GM23338 (cell line): ENCODE results near the gene ASRGL1. TPM values are rescaled to one million over a fixed set of nuclear protein-coding genes. Genes with fewer than 3 reads are reported as not detected.

Experiments used
- ATAC-seq: fragments of 200-7000 bp; cut with Tn5 transposase; 3 replicates; pipeline ENCODE4 v1.9.1; 2020
- DNase-seq: peaks from one replicate; pipeline ENCODE4 v3.0.0-alpha.2; 2015; ENCODE audit warnings: low spot score
- H2AFZ ChIP-seq: fragments of 200-600 bp; sonication (generic); 2 replicates; pipeline ENCODE4 v1.8.0; 2016; ENCODE audit warnings: antibody characterized with exemption, mild to moderate bottlenecking, moderate library complexity
- H3F3A ChIP-seq: fragments of 200-600 bp; sonication (generic); replicated peaks from 2 replicates; pipeline ENCODE4 v1.8.0; 2017; ENCODE audit warnings: antibody characterized with exemption, mixed run types, low read depth
- H3K27ac ChIP-seq: fragments of 200-600 bp; sonication (generic); 2 replicates; pipeline ENCODE4 v1.6.1; 2016; ENCODE audit warnings: low read depth
- H3K27me3 ChIP-seq: fragments of 200-600 bp; sonication (generic); 2 replicates; pipeline ENCODE4 v1.8.0; 2016; ENCODE audit warnings: mild to moderate bottlenecking, mixed run types, moderate library complexity; ENCODE audit not compliant: insufficient read depth
- H3K36me3 ChIP-seq: fragments of 200-600 bp; sonication (generic); 2 replicates; pipeline ENCODE4 v1.8.0; 2016; ENCODE audit warnings: mild to moderate bottlenecking; ENCODE audit not compliant: insufficient read depth
- H3K4me1 ChIP-seq: fragments of 200-600 bp; sonication (generic); 2 replicates; pipeline ENCODE4 v1.8.0; 2016; ENCODE audit warnings: mild to moderate bottlenecking, moderate library complexity; ENCODE audit not compliant: insufficient read depth
- H3K4me2 ChIP-seq: fragments of 200-600 bp; sonication (generic); 2 replicates; pipeline ENCODE4 v1.7.1; 2017; ENCODE audit warnings: mixed run types
- H3K4me3 ChIP-seq: fragments of 200-600 bp; sonication (generic); 2 replicates; pipeline ENCODE4 v1.6.1; 2016; ENCODE audit warnings: mixed run types
- H3K79me2 ChIP-seq: fragments of 200-600 bp; sonication (generic); replicated peaks from 2 replicates; pipeline ENCODE4 v1.8.0; 2017; ENCODE audit warnings: mild to moderate bottlenecking; ENCODE audit not compliant: insufficient read depth
- H3K9me2 ChIP-seq: fragments of 200-600 bp; sonication (generic); 2 replicates; pipeline ENCODE4 v1.8.0; 2017; ENCODE audit not compliant: insufficient read depth
- H4K20me1 ChIP-seq: fragments of 200-600 bp; sonication (generic); replicated peaks from 2 replicates; pipeline ENCODE4 v1.8.0; 2017; ENCODE audit warnings: mild to moderate bottlenecking; ENCODE audit not compliant: insufficient read depth
- H3K27ac Mint-ChIP-seq: 2 replicates; pipeline ENCODE4 v1.8.0; 2020; ENCODE audit warnings: inconsistent platforms, mild to moderate bottlenecking, moderate library complexity, mixed read lengths
- H3K27me3 Mint-ChIP-seq: 3 replicates; pipeline ENCODE4 v1.8.0; 2022; ENCODE audit warnings: low read depth, mild to moderate bottlenecking, moderate library complexity, mixed read lengths, inconsistent platforms; ENCODE audit not compliant: insufficient read depth, poor library complexity
- H3K36me3 Mint-ChIP-seq: 3 replicates; pipeline ENCODE4 v1.8.0; 2021; ENCODE audit warnings: low read depth, mild to moderate bottlenecking, inconsistent platforms, moderate library complexity, mixed read lengths
- H3K4me1 Mint-ChIP-seq: 3 replicates; pipeline ENCODE4 v1.8.0; 2020; ENCODE audit warnings: mild to moderate bottlenecking, inconsistent platforms, mixed read lengths
- H3K4me3 Mint-ChIP-seq: 3 replicates; pipeline ENCODE4 v1.8.0; 2021; ENCODE audit warnings: moderate library complexity, mild to moderate bottlenecking, inconsistent platforms, mixed read lengths
- H3K9me3 Mint-ChIP-seq: 3 replicates; pipeline ENCODE4 v1.8.0; 2020; ENCODE audit warnings: moderate library complexity, mild to moderate bottlenecking, inconsistent platforms, mixed read lengths
- CREB1 ChIP-seq: fragments of 250-450 bp; sonication (Bioruptor Pico); IDR thresholded peaks from 2 replicates; pipeline ENCODE4 v1.5.0; 2020; ENCODE audit warnings: low read depth, mild to moderate bottlenecking, moderate library complexity
- ETS1 ChIP-seq: IDR thresholded peaks from 2 replicates; pipeline ENCODE4 v1.6.1; 2016; ENCODE audit warnings: antibody characterized with exemption
- EZH2 ChIP-seq: fragments of 200-600 bp; sonication (generic); IDR thresholded peaks from one replicate; pipeline ENCODE4 v1.8.0; 2017; ENCODE audit warnings: antibody characterized with exemption, mild to moderate bottlenecking, low read depth; ENCODE audit not compliant: unreplicated experiment
- EZH2phosphoT487 ChIP-seq: fragments of 200-600 bp; sonication (generic); IDR thresholded peaks from one replicate; pipeline ENCODE4 v1.8.1; 2018; ENCODE audit warnings: antibody characterized with exemption; ENCODE audit not compliant: unreplicated experiment
- JUNB ChIP-seq: IDR thresholded peaks from one replicate; pipeline ENCODE4 v1.6.1; 2016; ENCODE audit warnings: antibody characterized with exemption; ENCODE audit not compliant: unreplicated experiment
- NANOG ChIP-seq: IDR thresholded peaks from 2 replicates; pipeline ENCODE4 v1.6.1; 2016; ENCODE audit warnings: antibody characterized with exemption, borderline replicate concordance
- POLR2AphosphoS5 ChIP-seq: IDR thresholded peaks from 2 replicates; pipeline ENCODE4 v1.6.1; 2016; ENCODE audit warnings: antibody characterized with exemption, low read depth
- REST ChIP-seq: IDR thresholded peaks from one replicate; pipeline ENCODE4 v1.6.1; 2018; ENCODE audit warnings: antibody characterized with exemption; ENCODE audit not compliant: unreplicated experiment
- ZNF114 ChIP-seq: fragments of 250-450 bp; sonication (Bioruptor Pico); IDR thresholded peaks from 2 replicates; pipeline ENCODE4 v1.5.0; 2020; ENCODE audit warnings: mild to moderate bottlenecking, moderate library complexity
- ZNF331 ChIP-seq: fragments of 250-450 bp; sonication (Bioruptor Pico); IDR thresholded peaks from 2 replicates; pipeline ENCODE4 v1.5.0; 2020; ENCODE audit warnings: low read depth, mild to moderate bottlenecking, moderate library complexity
- ZNF462 ChIP-seq: fragments of 250-450 bp; sonication (Bioruptor Pico); IDR thresholded peaks from 2 replicates; pipeline ENCODE4 v1.5.0; 2020; ENCODE audit warnings: mild to moderate bottlenecking, moderate library complexity
- polyA plus RNA-seq: library from polyadenylated mRNA; unstranded; fragments of >200 nt; fragmentation: Nextera tagmentation; extraction: Ambion mirVana; gene quantifications from 2 replicates; pipeline ENCODE4 v1.2.1, GENCODE V29; 2016
- total RNA-seq: library from RNA; depleted of rRNA; stranded (reverse); fragments of >200 nt; shearing (Covaris generic); gene quantifications from 2 replicates; pipeline ENCODE4 v1.2.3, GENCODE V29; 2014

The ASRGL1 gene
- total and polyA plus RNA-seq, 2 experiments from 2014 or later: 32.9 to 50.3 TPM

- no peaks in the 10 kb centered on the region for H3K9me3 Mint-ChIP-seq
- H3K4me3 Mint-ChIP-seq: no peak overlapping the region
- no peak overlapping the region for H3K27ac Mint-ChIP-seq
- Histone ChIP-seq H3K9me2 (no peaks in the 10 kb centered on the region), H3K27me3 (no peaks in the 10 kb centered on the region), H3K36me3 (no peaks in the 10 kb centered on the region), H4K20me1 (no peaks in the 10 kb centered on the region), H3F3A (no peaks in the 10 kb centered on the region), H3K79me2 (no peaks in the 10 kb centered on the region), H3K4me3 (no peak overlapping the region), H3K4me1 (peaks cover 7% of the 10 kb centered on the region), H3K27ac (no peak overlapping the region), H3K4me2 (no peak overlapping the region), H2AFZ (no peak overlapping the region)
- H3K4me1 Mint-ChIP-seq: peaks cover 33% of the 10 kb centered on the region
- peaks cover 14% of the 10 kb centered on the region for H3K27me3 Mint-ChIP-seq
- no peak for DNase-seq
- no peak for ATAC-seq
- H3K36me3 Mint-ChIP-seq: no peaks in the 10 kb centered on the region
- TF ChIP-seq ETS1 (no peak), EZH2 (no peak), ZNF114 (CRISPR knock-in tag) (no peak), ZNF331 (CRISPR knock-in tag) (no peak), CREB1 (CRISPR knock-in tag) (no peak), ZNF462 (CRISPR knock-in tag) (no peak), POLR2AphosphoS5 (no peak), NANOG (no peak), JUNB (no peak), REST (no peak), EZH2phosphoT487 (no peak)
These were observed 63.0 kb downstream of the ASRGL1 start for GRCh38 chr11:62400281-62400680.
